NCI-H1930 (cell line): ENCODE measurements around the gene DRD2.
"Not testable (repeated sequence)": the region's sequence is repeated elsewhere in the genome, so short reads cannot be mapped to it uniquely, and the experiment has no call there.

Source experiments
- DNase-seq, 2 experiments: peaks; one replicate each; lab custom pipeline; 2025; lab: John Stamatoyannopoulos, UW

DRD2 gene

DNA sequence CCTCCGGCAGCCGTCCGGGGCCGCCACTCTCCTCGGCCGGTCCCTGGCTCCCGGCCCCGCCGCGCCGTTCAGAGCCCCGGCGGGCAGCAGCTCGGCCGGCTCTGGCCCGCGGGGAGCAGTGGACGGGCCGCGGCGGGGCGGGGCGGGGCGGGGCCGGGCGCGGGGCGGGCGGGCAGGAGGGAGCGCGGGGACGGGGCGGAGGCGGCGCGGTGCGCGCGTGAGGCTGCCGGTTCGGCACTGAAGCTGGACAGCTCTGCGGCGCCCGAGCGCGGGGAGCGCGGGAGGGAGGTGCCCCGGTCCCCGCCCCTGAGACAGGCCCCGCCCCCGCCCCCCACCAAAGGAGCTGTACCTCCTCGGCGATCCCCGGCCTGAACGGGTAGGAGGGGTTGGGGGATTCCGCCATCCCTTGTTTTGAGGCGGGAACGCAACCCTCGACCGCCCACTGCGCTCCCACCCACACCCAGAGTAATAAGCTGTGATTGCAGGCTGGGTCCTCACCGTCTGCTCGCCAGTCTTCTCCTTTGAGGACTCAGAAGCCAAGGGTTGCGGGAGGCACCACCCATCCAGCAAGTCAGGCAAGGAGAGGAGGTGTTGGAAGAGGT, at the start of gene DRD2:
Gene DRD2 (minus strand): TSS at position 239 of the 602 bp plus-strand sequence. CDS start 50,747 bp downstream, outside the sequence.
- DNase-seq, result peak in 1 of 2 experiments; percentile 35

DNA sequence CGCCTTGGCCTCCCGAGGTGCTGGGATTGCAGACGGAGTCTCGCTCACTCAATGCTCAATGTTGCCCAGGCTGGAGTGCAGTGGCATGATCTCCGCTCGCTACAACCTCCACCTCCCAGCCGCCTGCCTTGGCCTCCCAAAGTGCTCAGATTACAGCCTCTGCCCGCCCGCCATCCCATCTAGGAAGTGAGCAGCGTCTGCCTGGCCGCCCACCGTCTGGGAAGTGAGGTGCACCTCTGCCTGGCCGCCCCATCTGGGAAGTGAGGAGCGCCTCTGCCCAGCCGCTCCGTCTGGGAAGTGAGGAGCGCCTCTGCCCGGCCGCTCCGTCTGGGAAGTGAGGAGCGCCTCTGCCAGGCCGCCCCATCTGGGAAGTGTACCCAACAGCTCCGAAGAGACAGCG, 48.7 kb upstream of the DRD2 start:
- not testable (repeated sequence) for DNase-seq

DNA sequence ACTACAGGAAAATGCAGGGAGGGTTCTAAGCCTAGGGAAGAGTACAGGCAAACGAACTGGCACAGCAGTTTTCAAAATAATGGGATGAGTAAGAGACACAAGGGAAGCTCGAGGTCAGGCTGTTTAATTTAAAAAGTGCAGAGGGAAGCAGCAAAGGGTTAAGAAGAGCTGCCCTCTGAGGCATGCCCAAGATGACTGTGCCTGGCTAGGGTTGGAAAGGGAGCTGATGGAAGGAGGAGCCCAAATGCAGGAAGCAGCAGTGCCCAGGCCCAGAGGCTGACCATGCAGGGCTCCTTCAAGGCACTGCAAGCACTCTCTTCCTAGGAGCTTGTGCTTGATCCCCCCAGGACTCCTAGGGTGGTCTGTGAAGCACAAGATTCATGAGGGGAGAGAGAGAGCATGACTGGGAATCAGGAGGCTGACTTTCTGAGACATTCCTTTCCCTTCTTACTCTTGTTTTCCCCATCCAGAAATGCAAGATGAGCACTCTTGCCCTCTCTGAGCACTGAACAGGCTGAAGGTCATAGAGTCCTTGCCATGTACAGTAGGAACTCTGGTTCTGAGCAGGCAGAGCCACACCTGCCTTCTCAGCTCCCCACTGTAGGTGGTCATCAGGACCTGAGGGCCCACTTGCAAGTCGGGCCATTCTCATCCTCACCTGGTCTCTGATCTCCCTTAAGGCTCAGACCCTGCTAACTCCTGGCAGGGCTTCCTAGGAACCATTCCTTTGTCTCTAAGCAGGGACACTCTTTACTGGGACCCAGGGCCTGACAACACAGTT, 46.7 kb upstream of the DRD2 start:
- no peak for DNase-seq

DNA sequence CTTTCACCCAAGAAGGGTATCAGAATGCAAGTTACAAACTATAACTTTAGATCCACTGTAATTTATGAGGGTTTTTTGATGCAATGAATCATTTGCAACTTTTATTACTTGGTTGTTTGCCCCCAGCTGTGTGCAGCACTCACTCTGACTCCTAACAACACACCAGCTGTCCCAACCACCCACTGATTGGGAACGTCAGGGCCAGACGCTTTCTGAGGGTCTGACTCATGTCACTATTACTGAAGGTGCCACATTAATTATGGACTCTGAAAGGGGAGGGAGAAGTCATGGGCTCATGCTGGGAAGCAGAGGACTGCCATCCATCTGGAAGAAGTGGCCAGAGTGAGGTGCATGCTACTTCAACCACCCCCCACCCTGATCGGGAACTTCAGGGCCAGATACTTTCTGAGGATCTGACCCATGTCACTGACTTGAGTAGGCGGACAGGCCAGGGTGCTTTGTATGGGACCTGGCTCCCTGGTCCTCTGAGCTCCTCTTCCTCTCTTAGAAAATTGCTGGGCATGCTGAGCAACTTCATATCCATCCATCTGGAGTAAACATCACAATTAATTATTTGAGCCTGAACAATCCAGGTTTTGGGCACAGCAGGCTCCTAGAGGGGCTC, 44.9 kb upstream of the DRD2 start:
- DNase-seq, result no peak

DNA sequence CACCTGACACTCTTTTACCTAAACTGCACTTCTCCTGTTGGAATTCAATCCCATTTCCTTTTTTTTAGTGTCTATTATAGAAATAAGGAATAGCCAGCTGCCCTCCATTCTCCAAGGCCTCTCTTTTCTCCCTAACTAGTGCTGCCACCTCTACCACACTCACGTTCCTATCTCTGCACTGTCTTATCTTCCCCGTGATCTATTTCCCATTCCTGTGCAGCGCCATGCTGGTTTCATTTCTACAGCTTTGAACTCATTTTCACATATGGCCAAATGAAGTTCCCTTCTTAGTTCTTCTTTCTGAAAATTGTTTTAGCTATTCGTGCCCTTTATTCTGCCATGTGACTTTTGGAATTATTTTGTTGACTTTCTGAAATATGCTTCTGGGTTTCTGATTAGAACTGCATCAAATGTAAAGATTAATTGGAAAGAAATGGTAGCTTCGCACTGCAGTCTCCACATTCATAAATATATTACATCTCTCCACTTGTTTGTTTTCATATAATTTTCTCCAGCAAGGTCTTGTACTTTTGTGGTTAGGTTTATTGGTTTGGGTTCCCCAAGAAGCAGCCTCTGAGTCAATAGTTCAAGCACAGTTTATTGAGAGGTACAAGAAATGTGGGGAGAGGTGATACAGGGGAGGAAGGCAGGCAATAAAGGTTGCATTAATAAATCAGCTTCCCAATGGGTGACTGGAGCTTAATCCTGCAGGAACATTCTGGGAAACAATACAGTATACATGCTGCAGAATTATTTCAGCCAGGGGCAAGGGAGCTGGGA, 43.7 kb upstream of the DRD2 start:
- DNase-seq, result no peak

GRCh38 chr11:113517361-113517760, 42.2 kb upstream of the DRD2 start:
- no peak for DNase-seq

DNA sequence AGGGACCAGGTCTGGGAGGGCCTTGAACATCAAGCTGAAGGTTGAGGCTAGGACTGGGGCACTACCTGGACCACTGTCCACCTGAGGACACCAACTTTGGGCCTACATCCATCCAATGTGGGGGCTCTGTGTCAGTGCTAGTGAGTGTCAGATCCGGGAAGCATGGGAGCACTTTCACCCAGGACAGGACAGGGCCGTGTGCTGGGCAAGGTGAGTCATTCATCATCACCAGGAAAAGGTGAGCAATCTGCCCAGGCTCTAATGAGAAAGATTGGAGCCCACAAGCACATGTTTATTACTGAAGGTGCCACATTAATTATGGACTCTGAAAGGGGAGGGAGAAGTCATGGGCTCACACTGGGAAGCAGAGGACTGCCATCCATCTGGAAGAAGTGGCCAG, 39.7 kb upstream of the DRD2 start:
- DNase-seq, result no peak

DNA sequence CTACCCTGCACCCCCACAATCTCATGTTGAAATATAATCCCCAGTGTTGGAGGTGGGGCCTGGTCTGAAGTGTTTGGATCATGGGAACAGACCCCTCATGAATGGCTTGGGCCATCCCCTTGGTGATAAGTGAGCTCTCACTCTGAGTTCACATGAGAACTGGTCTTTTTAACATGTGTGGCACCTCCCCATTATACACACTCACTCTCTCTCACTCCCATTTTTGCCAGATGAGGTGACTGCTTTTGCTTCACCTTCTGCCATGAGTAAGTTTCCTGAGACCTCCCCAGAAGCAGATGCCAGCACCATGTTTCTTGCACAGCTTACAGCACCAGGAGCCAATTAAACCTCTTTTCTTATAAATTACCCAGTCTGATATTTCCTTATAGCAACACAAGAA, 32.1 kb upstream of the DRD2 start:
- no peak for DNase-seq

DNA sequence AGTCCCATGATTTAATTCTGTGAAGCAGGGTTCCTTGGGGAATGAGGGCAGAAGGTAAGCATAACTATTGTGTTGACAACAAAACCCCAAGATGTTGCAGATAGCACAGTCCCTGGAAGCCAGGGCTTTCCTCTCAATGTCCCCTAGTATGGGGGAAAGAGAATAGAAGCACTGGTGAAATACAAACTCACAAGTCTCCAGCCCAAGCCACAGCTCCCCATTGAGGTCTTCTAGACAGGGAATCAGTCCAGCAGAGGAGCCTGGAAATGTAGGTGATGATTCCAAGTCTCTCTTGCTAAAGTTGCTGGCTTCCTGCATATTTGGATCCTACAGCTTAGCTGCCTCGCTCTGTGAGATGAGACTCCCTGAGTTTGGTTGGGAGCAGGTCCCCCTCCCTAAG, 31.7 kb upstream of the DRD2 start:
- DNase-seq, result no peak

DNA sequence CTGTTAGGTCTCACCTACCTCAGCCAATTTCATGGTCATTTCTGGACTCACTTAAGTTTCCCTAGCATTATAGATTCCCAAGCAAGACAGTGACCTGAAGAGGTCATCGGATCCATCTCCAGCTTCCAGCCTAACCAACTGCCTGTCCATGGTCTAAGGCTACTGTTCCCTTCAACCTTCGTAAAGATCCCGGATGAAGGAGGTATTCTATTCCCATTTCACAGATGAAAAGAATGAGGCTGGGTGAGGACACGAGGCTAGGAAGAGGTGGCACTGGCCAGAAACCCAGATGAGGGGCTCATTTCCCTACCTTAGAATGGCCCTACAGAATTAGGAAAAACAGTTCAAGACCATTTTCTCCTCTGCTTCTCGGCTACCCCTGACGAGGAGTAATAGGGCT, 31.3 kb upstream of the DRD2 start:
- DNase-seq, result no peak

DNA sequence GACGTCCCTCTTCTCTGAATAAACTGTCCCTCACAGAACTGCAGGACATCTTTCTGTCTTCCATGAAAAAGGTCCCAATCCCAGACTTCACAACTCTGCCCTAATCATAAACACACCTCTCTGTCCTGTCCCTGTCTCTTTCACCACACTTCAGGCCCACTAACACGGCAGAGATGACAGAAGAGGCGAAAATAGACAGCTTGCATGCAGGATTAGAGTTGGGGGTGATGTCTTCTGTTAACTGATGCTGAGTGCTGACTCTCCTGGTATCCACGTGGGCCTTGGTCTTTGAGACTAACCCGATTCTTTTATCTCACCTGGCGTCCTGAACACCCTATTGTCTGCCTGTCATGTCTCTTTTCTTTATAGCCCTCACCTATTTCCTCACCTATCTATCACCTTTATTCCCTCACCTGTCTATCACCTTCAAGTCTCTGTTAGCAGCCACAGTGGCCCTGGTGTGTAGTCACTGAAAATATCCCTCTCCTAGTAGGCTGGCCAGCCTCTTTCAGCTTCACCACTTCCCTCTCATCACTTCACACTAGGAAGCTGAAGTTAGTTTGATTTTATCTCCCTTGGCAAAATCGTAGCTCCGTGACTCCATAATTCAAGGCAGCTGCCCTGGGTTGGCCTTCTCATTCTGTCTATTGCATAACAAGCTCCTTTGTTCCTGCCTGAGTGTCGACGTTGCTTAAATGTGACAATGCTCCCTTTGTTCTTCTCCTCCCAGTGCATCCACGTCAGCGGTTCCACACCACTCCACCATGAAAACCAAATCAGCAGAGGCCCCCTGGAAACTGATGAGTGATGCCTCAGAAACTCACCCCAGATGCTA, 30.6 kb upstream of the DRD2 start:
- DNase-seq, result no peak

DNA sequence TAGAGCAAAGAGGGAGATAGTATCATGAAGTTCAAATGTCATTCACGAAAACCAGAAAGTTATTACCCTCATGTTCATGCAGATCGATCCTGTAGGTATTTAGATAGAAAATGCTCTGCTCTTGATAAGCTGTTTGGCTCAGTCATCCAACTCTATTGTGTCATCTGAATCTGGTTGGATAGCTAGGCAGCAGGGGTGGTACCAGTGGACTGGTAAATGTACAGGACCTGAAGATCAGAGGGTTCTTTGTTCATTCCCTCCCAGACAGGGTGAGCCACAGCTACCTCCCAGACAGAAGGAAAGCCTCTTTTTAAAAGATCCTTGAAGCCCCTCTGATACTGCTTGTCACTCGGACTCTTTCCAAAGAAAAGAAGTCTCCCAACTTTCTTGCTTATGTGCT, 29.8 kb upstream of the DRD2 start:
- no peak for DNase-seq

- no peak for DNase-seq
Observed at GRCh38 chr11:113504586-113504985, 29.4 kb upstream of the DRD2 start.

DNA sequence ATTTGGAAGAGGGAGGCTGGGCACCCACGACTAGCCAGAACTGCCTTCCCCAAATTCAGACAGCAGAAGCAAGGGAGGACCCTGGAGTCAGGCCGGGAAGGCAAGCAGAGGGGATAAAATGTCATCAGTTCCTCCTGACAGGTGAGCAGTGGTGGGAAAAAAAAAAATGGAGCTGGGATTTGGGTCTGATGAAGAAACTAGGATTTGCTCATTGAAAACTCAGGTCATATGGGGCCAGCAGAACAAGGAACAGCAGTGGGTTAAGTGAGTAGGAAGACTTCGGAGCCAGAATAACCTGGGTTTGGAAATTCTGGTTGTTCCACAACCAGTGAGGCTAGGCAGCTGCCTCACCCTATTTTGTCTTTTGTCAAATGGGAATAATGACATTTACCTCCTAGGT, 28.9 kb upstream of the DRD2 start:
- DNase-seq, result no peak

DNA sequence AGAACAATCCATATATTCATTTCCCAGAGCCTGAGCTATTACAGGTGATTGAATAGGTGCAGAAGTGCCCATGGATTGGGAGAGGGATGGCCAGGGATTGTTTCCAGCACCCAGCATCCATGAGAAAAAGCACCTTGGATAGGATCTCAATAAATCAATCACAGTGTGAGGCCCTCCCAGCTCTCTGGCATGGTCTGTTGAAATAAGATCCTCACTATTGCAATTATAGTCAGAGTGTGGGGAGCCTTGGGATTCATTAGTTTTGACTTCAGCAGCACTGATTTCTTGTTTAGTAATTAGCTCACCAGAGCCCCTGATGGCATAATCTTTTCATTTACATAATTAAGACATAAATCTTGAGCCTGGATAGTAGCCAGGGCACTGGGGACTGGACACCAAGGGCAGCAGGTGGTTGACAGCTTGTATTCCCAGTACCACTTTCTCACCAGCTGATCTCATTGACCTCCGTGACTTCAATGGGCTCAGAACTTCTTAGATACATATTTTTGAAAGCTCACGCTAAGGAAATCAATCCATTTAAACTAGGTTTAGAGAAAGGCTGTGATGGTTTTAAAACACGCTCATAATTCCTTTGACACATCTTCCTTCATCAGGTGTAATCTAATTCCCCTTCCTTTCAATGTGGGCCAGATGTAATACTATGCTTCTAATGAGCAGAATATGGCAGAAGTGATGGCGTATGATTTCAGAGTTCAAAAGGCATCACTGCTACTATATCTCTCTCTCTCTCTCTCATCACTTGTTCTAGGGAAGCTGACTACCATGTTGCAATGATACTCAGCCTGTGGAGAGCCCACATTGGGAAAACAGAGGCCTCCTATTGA, 22.1 kb upstream of the DRD2 start:
- DNase-seq, result no peak

GRCh38 chr11:113496026-113496651, 20.9 kb upstream of the DRD2 start:
- no peak for DNase-seq

DNA sequence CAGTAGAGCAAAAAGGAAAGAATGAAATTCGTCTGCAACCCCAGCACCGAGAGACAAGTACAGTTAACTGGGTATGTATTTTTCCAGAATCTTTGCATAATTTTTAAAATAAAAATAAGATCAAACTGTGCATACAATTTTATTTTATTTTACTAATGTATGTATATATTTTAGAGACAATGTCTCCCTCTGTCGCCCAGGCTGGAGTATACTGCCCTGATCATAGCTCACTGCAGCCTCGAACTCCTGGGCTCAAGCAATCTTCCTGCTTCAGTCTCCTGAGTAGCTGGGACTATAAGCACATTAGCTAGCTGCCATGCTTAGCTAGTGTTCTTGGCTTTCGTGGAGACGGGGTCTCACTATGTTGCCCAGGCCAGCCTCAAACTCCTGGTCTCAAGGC, 18.8 kb upstream of the DRD2 start:
- no peak for DNase-seq

DNA sequence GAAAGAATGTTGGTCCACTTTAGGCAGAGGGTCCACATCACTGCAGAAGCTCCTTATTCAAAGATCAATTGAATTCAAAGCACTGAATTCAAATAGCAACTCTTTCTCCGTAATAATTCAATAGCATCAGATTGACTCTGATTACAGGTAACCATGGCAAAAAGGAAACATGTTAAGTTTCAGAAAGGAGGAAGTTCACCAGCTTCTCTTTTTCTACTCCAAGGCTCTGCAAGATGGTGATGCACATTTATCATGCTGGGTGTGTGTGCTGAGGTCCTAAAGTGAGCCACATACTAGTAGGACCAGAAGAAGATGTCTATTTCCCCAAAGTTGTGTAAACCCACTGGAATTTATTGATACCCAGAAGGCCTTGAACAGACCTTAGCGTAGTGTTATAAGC, 18.0 kb upstream of the DRD2 start:
- DNase-seq, result no peak

DNA sequence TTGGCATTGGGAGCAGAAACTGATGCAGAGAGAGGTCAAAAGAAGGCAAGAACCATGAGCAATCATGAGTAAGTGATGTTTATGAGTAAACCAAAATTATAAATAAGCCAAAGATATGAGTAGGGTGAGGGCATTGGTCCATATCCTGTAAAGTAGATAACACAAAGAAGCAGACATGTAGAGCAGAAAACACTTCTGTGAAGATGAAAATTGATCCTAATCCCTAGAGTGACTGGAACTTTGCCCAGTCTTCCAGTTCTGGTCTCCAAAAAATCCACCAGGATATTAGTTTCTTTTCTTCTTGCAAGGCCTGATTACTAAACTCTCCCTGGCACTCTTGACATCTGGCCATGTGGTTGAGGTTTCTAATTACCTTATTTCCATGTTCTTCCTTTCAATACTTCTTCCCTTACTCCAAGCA, 13.7 kb upstream of the DRD2 start:
- DNase-seq, result no peak

DNA sequence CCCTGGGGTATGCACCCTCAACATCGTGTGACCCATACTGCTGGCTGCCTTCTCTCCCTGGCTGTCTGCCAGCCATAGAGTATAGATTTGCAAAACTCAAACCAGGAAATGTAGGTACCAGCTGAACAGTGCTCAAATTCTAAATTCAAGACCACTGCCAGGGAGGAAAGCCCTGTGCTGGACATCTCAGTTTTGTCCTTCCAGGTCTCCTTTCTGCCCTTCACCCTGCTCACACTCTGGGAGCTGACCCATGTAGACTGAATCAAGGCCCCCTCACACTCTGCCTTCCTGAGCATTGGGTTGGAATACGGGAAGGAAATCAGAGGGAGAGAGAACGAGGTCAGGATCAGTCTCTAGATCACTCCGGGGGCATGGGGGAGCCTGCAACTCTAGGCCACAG, 12.4 kb upstream of the DRD2 start:
- no peak for DNase-seq
